Stimulated activated naive CD8-positive, alpha-beta T cell treated with anti-CD3 and anti-CD28 coated beads, Interleukin-15, Interleukin-2, amounts not matched to agents 100 ng/mL and 50 ng/mL, for 24 hours (primary cell): ENCODE data around the gene NBEAL2.
A peak's percentile ranks its signal among the peaks of the same experiment; 100 is the strongest.

Source experiments
- H3K27ac Mint-ChIP-seq: one replicate; pipeline ENCODE4 v1.8.0; 2021; ENCODE audit warnings: mild to moderate bottlenecking, mixed read lengths
- H3K27me3 Mint-ChIP-seq: one replicate; pipeline ENCODE4 v1.8.0; 2021; ENCODE audit warnings: mixed read lengths
- H3K36me3 Mint-ChIP-seq: one replicate; pipeline ENCODE4 v1.8.0; 2021; ENCODE audit warnings: low read depth, mixed read lengths
- H3K4me1 Mint-ChIP-seq: one replicate; pipeline ENCODE4 v1.8.0; 2021; ENCODE audit warnings: low read depth, mixed read lengths
- H3K4me3 Mint-ChIP-seq: one replicate; pipeline ENCODE4 v1.8.0; 2021; ENCODE audit warnings: mild to moderate bottlenecking, mixed read lengths
- H3K9me3 Mint-ChIP-seq: one replicate; pipeline ENCODE4 v1.8.0; 2021; ENCODE audit warnings: mixed read lengths

The NBEAL2 gene

GRCh38 chr3:47003461-47004368 lies 24.2 kb downstream of the NBEAL2 start:
- Mint-ChIP-seq H3K27ac (no peak overlapping the region), H3K9me3 (no peaks in the 10 kb centered on the region), H3K27me3 (no peaks in the 10 kb centered on the region), H3K4me1 (peaks cover 3% of the 10 kb centered on the region), H3K4me3 (no peak overlapping the region), H3K36me3 (peaks cover 21% of the 10 kb centered on the region)

- H3K27me3 Mint-ChIP-seq = no peaks in the 10 kb centered on the region
- peaks cover 6% of the 10 kb centered on the region for H3K4me1 Mint-ChIP-seq
- no peak overlapping the region for H3K4me3 Mint-ChIP-seq
- peaks cover 21% of the 10 kb centered on the region for H3K36me3 Mint-ChIP-seq
- no peaks in the 10 kb centered on the region for H3K9me3 Mint-ChIP-seq
- H3K27ac Mint-ChIP-seq = no peak overlapping the region
Observed at GRCh38 chr3:47004369-47005211, 25.1 kb downstream of the NBEAL2 start.

GRCh38 chr3:47005212-47006144 lies 26.0 kb downstream of the NBEAL2 start:
- Mint-ChIP-seq H3K27ac (no peak overlapping the region), H3K36me3 (peaks cover 21% of the 10 kb centered on the region), H3K9me3 (no peaks in the 10 kb centered on the region), H3K4me3 (no peak overlapping the region), H3K27me3 (no peaks in the 10 kb centered on the region), H3K4me1 (peaks cover 8% of the 10 kb centered on the region)

- H3K36me3 Mint-ChIP-seq = peaks cover 21% of the 10 kb centered on the region
- H3K27ac Mint-ChIP-seq = no peak overlapping the region
- H3K4me3 Mint-ChIP-seq = no peak overlapping the region
- no peaks in the 10 kb centered on the region for H3K9me3 Mint-ChIP-seq
- peaks cover 8% of the 10 kb centered on the region for H3K4me1 Mint-ChIP-seq
- H3K27me3 Mint-ChIP-seq = no peaks in the 10 kb centered on the region
Observed at GRCh38 chr3:47006145-47006651, 26.7 kb downstream of the NBEAL2 start.

GRCh38 chr3:47007001-47007400 lies 27.5 kb downstream of the NBEAL2 start:
- peaks cover 21% of the 10 kb centered on the region for H3K36me3 Mint-ChIP-seq
- no peak overlapping the region for H3K4me3 Mint-ChIP-seq
- H3K27ac Mint-ChIP-seq = no peak overlapping the region
- H3K27me3 Mint-ChIP-seq = no peaks in the 10 kb centered on the region
- H3K4me1 Mint-ChIP-seq = peaks cover 8% of the 10 kb centered on the region
- H3K9me3 Mint-ChIP-seq = no peaks in the 10 kb centered on the region

- Mint-ChIP-seq H3K4me3 (no peak overlapping the region), H3K36me3 (peaks cover 21% of the 10 kb centered on the region), H3K27ac (no peak overlapping the region), H3K27me3 (no peaks in the 10 kb centered on the region), H3K4me1 (peaks cover 8% of the 10 kb centered on the region), H3K9me3 (no peaks in the 10 kb centered on the region)
Observed at GRCh38 chr3:47007482-47008233, 28.2 kb downstream of the NBEAL2 start.

- Mint-ChIP-seq H3K4me3 (no peak overlapping the region), H3K4me1 (peaks cover 8% of the 10 kb centered on the region), H3K36me3 (peaks cover 21% of the 10 kb centered on the region), H3K27ac (no peak overlapping the region), H3K9me3 (no peaks in the 10 kb centered on the region), H3K27me3 (no peaks in the 10 kb centered on the region)
Observed at GRCh38 chr3:47008234-47008796, 28.8 kb downstream of the NBEAL2 start.

- Mint-ChIP-seq H3K4me3 (no peak overlapping the region), H3K27ac (no peak overlapping the region), H3K4me1 (peaks cover 8% of the 10 kb centered on the region), H3K36me3 (peaks cover 18% of the 10 kb centered on the region), H3K9me3 (no peaks in the 10 kb centered on the region), H3K27me3 (no peaks in the 10 kb centered on the region)
Observed at GRCh38 chr3:47008851-47009224, 29.4 kb downstream of the NBEAL2 start.

GRCh38 chr3:47009225-47010110 lies 30.0 kb downstream of the NBEAL2 start:
- Mint-ChIP-seq H3K27me3 (no peaks in the 10 kb centered on the region), H3K4me3 (peak overlapping the region; percentile 66), H3K4me1 (peaks cover 8% of the 10 kb centered on the region), H3K36me3 (peaks cover 11% of the 10 kb centered on the region), H3K27ac (peak overlapping the region; percentile 67), H3K9me3 (no peaks in the 10 kb centered on the region)

- Mint-ChIP-seq H3K27me3 (no peaks in the 10 kb centered on the region), H3K36me3 (peaks cover 11% of the 10 kb centered on the region), H3K4me1 (peaks cover 8% of the 10 kb centered on the region), H3K27ac (peak overlapping the region; percentile 67), H3K4me3 (peak overlapping the region; percentile 66), H3K9me3 (no peaks in the 10 kb centered on the region)
Observed at GRCh38 chr3:47010111-47010712, 30.7 kb downstream of the NBEAL2 start.

- Mint-ChIP-seq H3K27ac (no peak overlapping the region), H3K9me3 (no peaks in the 10 kb centered on the region), H3K4me3 (no peak overlapping the region), H3K4me1 (peaks cover 8% of the 10 kb centered on the region), H3K36me3 (peaks cover 9% of the 10 kb centered on the region), H3K27me3 (no peaks in the 10 kb centered on the region)
Observed at GRCh38 chr3:47010910-47011309, 31.4 kb downstream of the NBEAL2 start.

- H3K27ac Mint-ChIP-seq = no peak overlapping the region
- no peaks in the 10 kb centered on the region for H3K9me3 Mint-ChIP-seq
- H3K4me1 Mint-ChIP-seq = peaks cover 13% of the 10 kb centered on the region
- no peak overlapping the region for H3K4me3 Mint-ChIP-seq
- H3K27me3 Mint-ChIP-seq = no peaks in the 10 kb centered on the region
- H3K36me3 Mint-ChIP-seq = peaks cover 8% of the 10 kb centered on the region
Observed at GRCh38 chr3:47011371-47011770, 31.9 kb downstream of the NBEAL2 start.
